Osteocyte (in vitro differentiated cells): ENCODE measurements around the gene OTOF. TPM values are rescaled to one million over a fixed set of nuclear protein-coding genes. Genes with fewer than 3 reads are reported as not detected.

ENCODE experiments used
- DNase-seq: peaks from one replicate; pipeline ENCODE4 v3.0.0; 2021; ENCODE audit warnings: mixed read lengths; ENCODE audit not compliant: unreplicated experiment; ENCODE audit errors: extremely low spot score
- H3K27ac Mint-ChIP-seq: one replicate; pipeline ENCODE4 v1.8.0; 2021; ENCODE audit warnings: mild to moderate bottlenecking, mixed read lengths; ENCODE audit not compliant: unreplicated experiment
- H3K27me3 Mint-ChIP-seq: one replicate; pipeline ENCODE4 v1.8.0; 2021; ENCODE audit warnings: mixed read lengths; ENCODE audit not compliant: unreplicated experiment
- H3K36me3 Mint-ChIP-seq: one replicate; pipeline ENCODE4 v1.8.0; 2021; ENCODE audit warnings: mixed read lengths; ENCODE audit not compliant: unreplicated experiment
- H3K4me1 Mint-ChIP-seq: one replicate; pipeline ENCODE4 v1.8.0; 2021; ENCODE audit warnings: mixed read lengths; ENCODE audit not compliant: unreplicated experiment
- H3K4me3 Mint-ChIP-seq: one replicate; pipeline ENCODE4 v1.8.0; 2021; ENCODE audit warnings: mild to moderate bottlenecking, moderate library complexity, mixed read lengths; ENCODE audit not compliant: unreplicated experiment
- H3K9me3 Mint-ChIP-seq: one replicate; pipeline ENCODE4 v1.8.0; 2021; ENCODE audit warnings: mixed read lengths; ENCODE audit not compliant: unreplicated experiment
- CTCF ChIP-seq: fragments of 200-600 bp; sonication (generic); IDR thresholded peaks from 2 replicates; pipeline ENCODE4 v1.5.0; 2021; ENCODE audit warnings: antibody characterized with exemption, mild to moderate bottlenecking, moderate library complexity
- total RNA-seq: library from RNA; stranded (reverse); gene quantifications from 2 replicates; pipeline ENCODE4 v1.2.1, GENCODE V29; 2021

The OTOF gene
- total RNA-seq, 1 donor from 2014 or later = not detected

GRCh38 chr2:26453421-26454329 lies 24.2 kb downstream of the OTOF start:
- Mint-ChIP-seq H3K36me3 (no peaks in the 10 kb centered on the region), H3K4me1 (no peaks in the 10 kb centered on the region), H3K9me3 (no peaks in the 10 kb centered on the region), H3K4me3 (no peak overlapping the region), H3K27me3 (peaks cover 17% of the 10 kb centered on the region), H3K27ac (no peak overlapping the region)
- DNase-seq = no peak
- TF ChIP-seq CTCF = no peak

GRCh38 chr2:26451700-26452099 lies 26.2 kb downstream of the OTOF start:
- DNase-seq = no peak
- no peaks in the 10 kb centered on the region for H3K9me3 Mint-ChIP-seq
- no peak overlapping the region for H3K27ac Mint-ChIP-seq
- no peak for TF ChIP-seq CTCF
- no peaks in the 10 kb centered on the region for H3K4me1 Mint-ChIP-seq
- H3K27me3 Mint-ChIP-seq = peaks cover 22% of the 10 kb centered on the region
- no peak overlapping the region for H3K4me3 Mint-ChIP-seq
- H3K36me3 Mint-ChIP-seq = no peaks in the 10 kb centered on the region

- DNase-seq = no peak
- Mint-ChIP-seq H3K4me1 (no peaks in the 10 kb centered on the region), H3K4me3 (no peak overlapping the region), H3K27ac (no peak overlapping the region), H3K27me3 (peaks cover 26% of the 10 kb centered on the region), H3K9me3 (no peaks in the 10 kb centered on the region), H3K36me3 (no peaks in the 10 kb centered on the region)
- no peak for TF ChIP-seq CTCF
Measured at GRCh38 chr2:26450031-26450635, 27.8 kb downstream of the OTOF start.

- Mint-ChIP-seq H3K36me3 (no peaks in the 10 kb centered on the region), H3K27ac (no peak overlapping the region), H3K9me3 (no peaks in the 10 kb centered on the region), H3K4me1 (no peaks in the 10 kb centered on the region), H3K27me3 (peaks cover 31% of the 10 kb centered on the region), H3K4me3 (no peak overlapping the region)
- TF ChIP-seq CTCF = no peak
- no peak for DNase-seq
Measured at GRCh38 chr2:26449278-26450030, 28.5 kb downstream of the OTOF start.

GRCh38 chr2:26448651-26449050 lies 29.3 kb downstream of the OTOF start:
- Mint-ChIP-seq H3K9me3 (no peaks in the 10 kb centered on the region), H3K4me3 (no peak overlapping the region), H3K4me1 (no peaks in the 10 kb centered on the region), H3K27ac (no peak overlapping the region), H3K36me3 (no peaks in the 10 kb centered on the region), H3K27me3 (peaks cover 30% of the 10 kb centered on the region)
- DNase-seq = no peak
- TF ChIP-seq CTCF = no peak
